Stimulated activated CD4-positive, alpha-beta T cell treated with anti-CD3 and anti-CD28 coated beads, TNF-alpha, amount 100 ng/mL, for 4 hours (primary cell): ENCODE results near the gene DCDC1.

Experiments
- DNase-seq, 3 experiments: peaks; one replicate each; pipeline ENCODE4 v3.0.0-alpha.2; 2020; ENCODE audit warnings: low read depth in 3 of 3

The DCDC1 gene

DNA sequence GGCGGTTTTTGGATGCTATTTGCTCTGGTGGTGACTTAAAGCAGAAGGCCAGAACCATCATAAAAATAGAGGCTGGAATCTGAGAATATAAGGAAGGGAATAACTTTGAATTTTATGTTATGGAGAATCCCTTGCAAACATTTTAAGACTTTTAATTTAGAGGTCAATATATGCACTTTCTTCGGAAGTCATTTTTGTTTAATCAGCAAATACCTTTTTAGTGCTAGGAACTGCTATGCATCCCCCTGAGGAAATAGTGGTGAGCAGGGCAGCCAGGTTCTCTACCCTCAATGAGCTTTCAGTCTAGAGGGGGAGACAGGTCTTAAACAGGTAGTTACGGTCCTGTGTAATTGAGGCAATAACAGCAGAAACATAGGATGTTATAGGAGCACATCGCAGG lies 516.9 kb downstream of the DCDC1 start:
- no peak for DNase-seq

DNA sequence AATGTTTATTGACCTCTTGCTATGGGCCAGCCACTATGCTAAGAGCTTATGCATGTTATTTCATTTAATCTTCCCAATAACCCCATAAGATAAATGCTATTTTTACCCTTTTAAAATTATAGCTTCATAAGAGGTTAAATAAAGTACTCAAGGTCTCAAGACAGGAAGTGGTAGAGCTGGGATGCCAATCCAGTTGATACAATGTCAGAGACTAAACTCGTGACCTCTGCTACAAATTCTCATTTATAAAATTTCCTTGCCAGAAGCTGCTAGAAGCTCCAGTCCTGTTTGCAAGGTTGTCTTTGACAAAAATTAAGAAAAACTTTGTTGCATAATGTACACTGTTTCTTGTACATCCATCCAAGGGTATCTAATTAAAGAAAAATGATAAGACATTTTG lies 517.4 kb downstream of the DCDC1 start:
- DNase-seq = no peak

DNA sequence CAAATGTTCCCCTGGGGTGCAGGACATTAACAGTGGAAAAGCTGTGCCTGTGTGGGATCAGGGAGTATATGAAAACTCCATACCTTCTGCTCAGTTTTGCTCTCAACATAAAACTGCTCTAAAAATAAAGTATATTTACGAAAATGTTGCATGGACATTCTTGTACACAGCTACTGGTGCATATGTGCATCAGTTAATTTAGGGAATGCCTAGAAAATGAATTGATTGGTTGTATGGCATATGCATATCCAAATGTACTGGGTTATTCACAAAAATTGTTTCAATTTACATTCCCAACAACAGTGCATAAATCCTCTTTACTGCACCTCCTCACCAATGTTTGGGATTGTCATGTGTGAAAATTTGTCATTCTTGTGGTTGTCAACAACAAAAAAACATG lies 532.3 kb downstream of the DCDC1 start:
- DNase-seq = no peak

DNA sequence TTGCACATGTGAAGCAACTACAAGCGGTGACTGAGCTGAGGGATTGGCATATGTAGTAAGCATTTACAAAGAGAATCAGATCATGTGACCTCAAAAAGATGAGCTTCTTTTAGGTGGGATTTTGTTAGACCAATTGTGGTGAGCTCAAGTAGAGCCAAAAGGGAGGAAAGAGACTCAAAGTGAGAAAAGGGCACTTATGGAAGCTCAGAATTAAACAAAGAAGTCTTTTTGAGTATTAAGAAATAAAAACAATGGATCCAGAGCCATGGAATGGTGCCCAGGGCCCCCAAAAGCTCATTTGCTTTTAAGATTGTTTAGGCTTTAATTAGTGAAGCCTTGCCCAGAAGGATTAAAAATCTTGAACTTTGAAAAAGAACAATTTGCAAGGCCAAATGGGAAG lies 536.7 kb downstream of the DCDC1 start:
- no peak for DNase-seq

- DNase-seq = no peak
These were observed 538.9 kb downstream of the DCDC1 start for GRCh38 chr11:30830681-30831080.

GRCh38 chr11:30826911-30827310 lies 542.6 kb downstream of the DCDC1 start:
- DNase-seq = no peak

GRCh38 chr11:30825723-30826122 lies 543.8 kb downstream of the DCDC1 start:
- DNase-seq = no peak

DNA sequence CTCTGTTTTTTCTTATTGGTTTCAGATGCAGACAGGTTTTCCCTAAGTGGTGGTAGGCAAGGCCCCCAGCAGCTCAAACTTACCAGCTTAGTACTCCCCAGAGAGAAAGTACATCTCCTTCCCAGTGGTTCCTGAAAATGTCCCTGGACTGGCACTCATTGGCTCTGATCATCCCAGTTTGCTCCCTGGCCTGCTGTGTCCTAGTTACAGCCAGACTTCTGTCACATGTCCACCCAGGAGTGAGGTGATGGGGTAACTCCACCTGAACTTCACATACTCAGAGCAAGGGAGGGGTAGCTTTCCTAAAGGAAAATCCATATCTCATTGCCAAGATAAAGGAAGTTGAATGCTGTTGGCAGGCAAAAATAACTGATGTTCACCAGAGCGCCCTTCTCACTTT lies 546.4 kb downstream of the DCDC1 start:
- DNase-seq = no peak

DNA sequence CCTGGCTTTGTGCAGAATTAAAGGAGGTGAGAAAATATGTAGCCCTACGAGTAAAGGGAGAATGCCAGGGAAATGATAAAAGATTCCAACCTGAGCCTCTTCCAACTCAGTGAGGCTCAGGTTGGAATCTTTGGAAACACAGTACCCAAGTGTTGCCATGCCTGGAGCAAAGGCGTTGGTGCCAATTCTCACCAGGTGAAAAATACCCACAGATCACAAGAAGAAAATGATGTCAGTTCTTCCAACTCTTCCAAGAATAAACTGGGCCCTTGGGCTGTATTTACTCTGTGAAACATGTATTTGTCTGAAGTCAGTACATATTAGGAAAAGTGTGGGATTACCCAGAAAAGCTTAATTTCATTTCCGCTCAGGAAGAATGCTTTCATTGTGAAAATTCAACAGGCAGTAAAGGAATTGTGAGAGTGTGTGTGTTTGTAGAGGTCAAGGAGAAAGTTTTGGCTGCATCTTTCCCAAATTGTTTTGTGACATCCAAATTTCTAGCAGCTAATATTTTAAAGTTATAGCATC lies 548.0 kb downstream of the DCDC1 start:
- no peak for DNase-seq

GRCh38 chr11:30818721-30819120 lies 550.8 kb downstream of the DCDC1 start:
- DNase-seq = no peak

DNA sequence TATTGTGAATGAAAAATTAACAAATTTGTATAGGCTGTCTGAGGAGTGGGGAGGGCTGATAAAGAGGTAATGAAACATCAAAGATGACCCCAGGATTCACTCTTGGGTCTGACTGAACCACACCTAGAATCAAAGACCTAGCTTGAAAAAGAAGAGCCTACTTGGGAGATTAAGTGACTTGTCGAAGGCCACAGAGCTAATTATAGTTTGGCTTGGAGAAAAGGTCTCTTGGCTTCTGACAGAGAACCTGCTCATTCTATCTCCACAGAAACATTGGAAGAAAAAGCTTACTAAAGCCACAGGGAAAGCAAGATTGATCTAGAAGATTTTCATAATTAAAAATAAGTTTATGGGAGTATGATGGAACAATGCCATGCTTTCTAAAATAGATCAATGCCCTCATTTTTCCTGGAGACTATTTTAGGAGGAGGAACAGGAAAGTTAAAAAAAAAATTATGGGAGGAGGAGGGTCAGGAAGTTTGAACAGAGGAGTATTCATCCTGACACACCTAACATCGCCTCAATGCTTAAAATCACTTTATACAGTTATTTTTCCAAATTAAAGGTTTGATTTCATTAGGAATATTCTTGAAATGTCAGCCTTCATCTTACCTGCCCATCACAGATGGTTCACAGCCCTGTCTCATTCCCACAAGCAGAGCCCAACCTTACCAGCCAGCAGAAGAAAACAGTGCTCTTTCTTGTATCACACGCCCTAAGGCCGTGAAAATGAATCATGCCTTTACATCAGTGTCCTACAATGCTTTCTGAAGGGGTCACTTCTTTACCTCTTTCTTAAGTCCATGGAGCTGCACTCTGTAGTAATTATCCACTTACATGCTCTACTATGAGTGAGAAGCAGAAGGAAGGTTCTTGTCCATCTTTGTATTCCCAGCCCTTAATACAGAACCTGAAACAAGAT lies 552.3 kb downstream of the DCDC1 start:
- no peak for DNase-seq

GRCh38 chr11:30815619-30816018 lies 553.9 kb downstream of the DCDC1 start:
- no peak for DNase-seq

DNA sequence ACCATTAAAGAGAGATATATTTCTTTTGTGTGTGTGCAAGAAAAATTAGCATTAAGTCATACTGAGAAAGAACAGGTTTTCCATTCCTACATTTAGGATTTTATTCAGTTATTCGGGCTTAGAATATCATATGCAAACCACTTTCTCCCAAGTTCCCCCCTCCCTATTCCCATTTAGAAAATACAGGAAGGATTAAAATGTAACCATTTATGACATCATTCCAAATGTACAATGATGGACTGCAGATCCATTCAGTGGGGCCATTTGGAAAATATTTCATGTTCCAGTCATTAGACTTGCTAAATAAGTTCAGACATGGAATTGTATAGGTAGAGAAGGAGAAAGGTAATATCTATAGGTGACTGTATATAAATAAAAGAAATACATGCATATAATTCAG lies 554.8 kb downstream of the DCDC1 start:
- DNase-seq = no peak
